T-helper 17 cell (primary cell): ENCODE data around the gene SLIT2. TPM values are rescaled to one million over a fixed set of nuclear protein-coding genes. Genes with fewer than 3 reads are reported as not detected.

Source experiments
- ATAC-seq: fragments of 150-1000 bp; cut with Tn5 transposase; 2 replicates; pipeline ENCODE4 v1.10.0; 2021; ENCODE audit warnings: mild to moderate bottlenecking, moderate library complexity
- DNase-seq, 3 donors: peaks; one replicate each; pipeline versions ENCODE4 v3.0.0 to v3.0.0-alpha.2; 2020 to 2021
- H3K9me3 ChIP-seq: one replicate; pipeline ENCODE4 v1.7.0; 2013; ENCODE audit warnings: low read length, mild to moderate bottlenecking; ENCODE audit not compliant: control insufficient read depth, poor library complexity, severe bottlenecking
- H3K27ac Mint-ChIP-seq: one replicate; pipeline ENCODE4 v1.8.0; 2022; ENCODE audit warnings: mild to moderate bottlenecking, moderate library complexity, mixed read lengths
- H3K27me3 Mint-ChIP-seq: one replicate; pipeline ENCODE4 v1.8.0; 2022; ENCODE audit warnings: mixed read lengths
- H3K36me3 Mint-ChIP-seq: one replicate; pipeline ENCODE4 v1.8.0; 2022; ENCODE audit warnings: low read depth, mixed read lengths
- H3K4me1 Mint-ChIP-seq: one replicate; pipeline ENCODE4 v1.8.0; 2022; ENCODE audit warnings: mild to moderate bottlenecking, mixed read lengths
- H3K4me3 Mint-ChIP-seq: one replicate; pipeline ENCODE4 v1.8.0; 2022; ENCODE audit warnings: mild to moderate bottlenecking, moderate library complexity, mixed read lengths
- total RNA-seq, 4 donors: library from RNA in 2 of 4; stranded (reverse) in 2 of 4; gene quantifications; one replicate each; pipeline ENCODE4 v1.2.3 and lab custom pipeline; 2022 to 2026

SLIT2 gene
- total RNA-seq, 2 donors from 2014 or later, result not detected

DNA sequence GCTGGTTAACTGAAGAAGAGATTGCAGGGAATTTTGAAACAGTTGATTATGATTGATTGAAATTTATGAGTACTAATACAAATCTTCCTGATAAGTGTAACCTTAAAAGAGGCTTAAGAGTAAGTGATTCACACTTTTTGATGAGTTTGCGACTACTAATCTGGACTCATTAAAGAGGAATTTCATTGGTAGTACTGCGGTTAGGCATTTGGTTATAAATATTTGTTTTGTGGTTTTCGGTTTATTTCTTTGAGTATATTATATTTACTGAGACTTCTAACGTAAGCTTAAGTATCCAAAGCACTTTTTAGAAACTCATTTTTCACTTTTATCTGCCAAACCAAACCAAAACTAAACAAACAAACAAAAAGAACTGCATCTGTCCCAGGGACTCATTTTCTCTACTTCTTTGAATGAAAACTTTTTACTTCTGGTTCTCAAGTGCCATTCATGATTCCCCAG lies 20.7 kb downstream of the SLIT2 start:
- Mint-ChIP-seq H3K4me1 (no peaks in the 10 kb centered on the region), H3K36me3 (no peaks in the 10 kb centered on the region), H3K4me3 (no peak overlapping the region), H3K27ac (no peak overlapping the region), H3K27me3 (no peaks in the 10 kb centered on the region)
- no peaks in the 10 kb centered on the region for H3K9me3 ChIP-seq
- no peak for DNase-seq
- ATAC-seq, result no peak

DNA sequence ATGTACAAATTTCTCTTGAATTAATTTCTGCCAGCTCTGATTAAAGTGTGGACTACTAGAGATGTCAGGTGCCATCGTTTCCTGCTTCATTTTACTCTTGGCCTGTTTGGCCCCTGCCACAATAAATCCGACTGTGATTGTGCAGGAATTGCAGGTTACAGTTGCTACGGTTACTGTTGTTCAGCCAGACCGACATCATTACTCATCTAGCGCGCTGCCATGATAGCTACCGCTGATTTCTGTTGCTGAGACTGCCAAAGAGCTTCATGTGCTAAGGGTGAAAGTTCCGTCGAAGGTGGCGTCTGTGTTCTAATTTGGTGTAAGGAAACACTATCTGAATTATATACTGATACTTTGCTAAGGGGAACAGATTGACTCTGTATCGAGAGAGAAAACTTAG lies 22.1 kb downstream of the SLIT2 start:
- Mint-ChIP-seq H3K4me3 (no peak overlapping the region), H3K4me1 (no peaks in the 10 kb centered on the region), H3K27me3 (no peaks in the 10 kb centered on the region), H3K27ac (no peak overlapping the region), H3K36me3 (no peaks in the 10 kb centered on the region)
- H3K9me3 ChIP-seq, result no peaks in the 10 kb centered on the region
- ATAC-seq (no peak), DNase-seq (no peak)

DNA sequence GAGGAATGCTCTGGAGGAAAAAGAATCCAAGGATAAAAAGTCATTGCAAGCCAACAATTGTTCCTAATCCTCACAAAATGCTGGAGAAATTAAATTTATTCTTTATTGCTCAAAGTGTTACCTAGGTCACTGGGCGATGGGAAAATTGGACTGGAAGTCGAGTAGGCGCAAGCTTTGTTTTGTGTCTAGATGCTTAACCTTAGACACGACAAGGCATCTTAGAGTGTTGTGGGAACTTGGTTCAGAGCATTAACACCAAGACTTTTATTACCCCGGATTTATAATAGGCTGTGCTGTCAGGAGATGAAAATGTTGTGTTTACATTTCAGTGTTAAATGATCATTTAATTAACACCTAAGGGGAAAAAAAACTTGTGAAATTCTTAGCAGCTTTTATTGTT lies 25.1 kb downstream of the SLIT2 start:
- Mint-ChIP-seq H3K36me3 (no peaks in the 10 kb centered on the region), H3K4me1 (no peaks in the 10 kb centered on the region)
- ATAC-seq, result no peak

DNA sequence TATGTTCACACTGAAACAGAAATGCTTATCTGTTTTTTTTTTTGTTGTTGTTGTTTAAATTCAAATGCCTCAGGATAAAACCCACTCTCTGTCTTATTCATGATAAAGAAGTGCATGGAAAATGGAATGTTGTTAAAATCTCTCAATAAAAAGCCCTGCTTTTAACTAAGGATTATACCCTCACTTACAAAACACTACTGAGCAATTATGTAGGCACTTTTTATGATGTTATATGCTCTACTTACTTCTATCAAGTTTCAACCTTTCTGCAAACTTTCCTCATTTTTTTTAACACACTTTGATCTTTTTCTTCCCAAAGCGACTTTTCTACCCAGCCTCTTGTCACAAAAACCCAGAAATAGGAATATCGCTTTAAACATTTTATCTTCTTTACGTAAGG lies 26.5 kb downstream of the SLIT2 start:
- Mint-ChIP-seq H3K4me1 (no peaks in the 10 kb centered on the region), H3K27me3 (no peaks in the 10 kb centered on the region), H3K36me3 (no peaks in the 10 kb centered on the region), H3K27ac (no peak overlapping the region), H3K4me3 (no peak overlapping the region)
- no peak for ATAC-seq
- DNase-seq, result no peak
- H3K9me3 ChIP-seq, result no peaks in the 10 kb centered on the region

More for the DNA sequence above, 25.1 kb downstream of the SLIT2 start:
- H3K27ac Mint-ChIP-seq, result no peak overlapping the region
- DNase-seq, result no peak
- H3K9me3 ChIP-seq, result no peaks in the 10 kb centered on the region
- no peak overlapping the region for H3K4me3 Mint-ChIP-seq
- H3K27me3 Mint-ChIP-seq, result no peaks in the 10 kb centered on the region

DNA sequence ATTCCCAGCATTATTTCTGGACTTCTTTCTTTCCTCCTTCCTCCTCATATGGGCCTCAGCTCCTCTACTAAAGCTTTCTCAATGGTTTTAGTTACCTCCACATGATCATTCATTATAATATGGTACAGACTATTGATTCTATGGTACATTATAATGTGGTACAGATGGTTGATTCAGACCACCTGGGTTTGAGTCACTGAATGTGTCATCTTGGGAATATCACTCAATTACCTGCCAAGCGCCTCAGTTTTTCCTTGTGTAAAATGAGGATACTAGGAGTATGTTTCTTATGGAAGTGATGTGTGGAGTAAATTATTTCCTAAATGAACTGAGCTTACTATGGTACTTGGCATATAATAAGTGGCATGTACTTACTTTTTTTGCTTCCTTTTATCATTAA lies 27.7 kb downstream of the SLIT2 start:
- Mint-ChIP-seq H3K27me3 (no peaks in the 10 kb centered on the region), H3K36me3 (no peaks in the 10 kb centered on the region), H3K27ac (no peak overlapping the region), H3K4me1 (no peaks in the 10 kb centered on the region), H3K4me3 (no peak overlapping the region)
- no peak for DNase-seq
- ATAC-seq, result no peak
- no peaks in the 10 kb centered on the region for H3K9me3 ChIP-seq

DNA sequence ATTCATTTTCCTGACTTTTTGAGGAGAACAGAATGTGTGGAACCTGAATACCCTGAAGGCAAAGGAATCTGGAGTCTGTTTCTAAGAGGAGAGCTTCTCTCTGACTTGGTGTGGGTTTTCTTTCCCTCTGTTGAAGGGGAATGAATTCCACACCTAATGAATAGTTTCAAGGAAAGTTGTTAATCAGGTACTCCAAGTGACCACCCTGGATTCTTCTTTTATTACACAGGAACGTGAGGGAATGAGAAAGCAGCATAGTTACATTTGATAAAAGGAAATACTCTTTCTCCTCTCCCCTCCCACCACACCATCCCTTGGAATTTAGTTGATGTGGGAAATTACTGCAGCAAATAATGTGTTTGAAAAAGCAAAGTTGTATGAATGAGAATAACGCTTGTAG lies 29.7 kb downstream of the SLIT2 start:
- Mint-ChIP-seq H3K36me3 (no peaks in the 10 kb centered on the region), H3K27me3 (no peaks in the 10 kb centered on the region), H3K4me3 (no peak overlapping the region), H3K4me1 (no peaks in the 10 kb centered on the region), H3K27ac (no peak overlapping the region)
- no peak for DNase-seq
- no peak for ATAC-seq
- no peaks in the 10 kb centered on the region for H3K9me3 ChIP-seq

DNA sequence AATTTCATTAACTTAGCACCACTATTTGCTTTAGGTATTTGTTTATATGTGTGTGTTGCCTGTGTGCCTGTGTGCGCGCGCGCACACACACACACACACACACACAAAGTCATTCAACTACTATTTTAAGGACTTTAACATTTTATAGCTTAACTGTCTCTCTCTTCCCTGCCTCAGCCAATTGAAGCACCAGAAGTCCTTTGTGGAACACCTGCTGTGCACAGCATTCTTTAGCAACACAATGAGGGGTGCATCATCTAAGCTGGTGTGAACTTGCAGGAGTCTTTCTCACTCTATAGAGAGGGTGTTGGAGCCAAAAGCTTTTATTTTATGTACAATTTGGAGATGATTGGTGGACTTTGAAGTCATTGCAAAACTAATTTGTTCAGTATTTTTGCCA lies 31.3 kb downstream of the SLIT2 start:
- Mint-ChIP-seq H3K4me3 (no peak overlapping the region), H3K36me3 (no peaks in the 10 kb centered on the region), H3K27ac (no peak overlapping the region), H3K27me3 (no peaks in the 10 kb centered on the region), H3K4me1 (no peaks in the 10 kb centered on the region)
- H3K9me3 ChIP-seq, result no peaks in the 10 kb centered on the region
- ATAC-seq (no peak), DNase-seq (no peak)

DNA sequence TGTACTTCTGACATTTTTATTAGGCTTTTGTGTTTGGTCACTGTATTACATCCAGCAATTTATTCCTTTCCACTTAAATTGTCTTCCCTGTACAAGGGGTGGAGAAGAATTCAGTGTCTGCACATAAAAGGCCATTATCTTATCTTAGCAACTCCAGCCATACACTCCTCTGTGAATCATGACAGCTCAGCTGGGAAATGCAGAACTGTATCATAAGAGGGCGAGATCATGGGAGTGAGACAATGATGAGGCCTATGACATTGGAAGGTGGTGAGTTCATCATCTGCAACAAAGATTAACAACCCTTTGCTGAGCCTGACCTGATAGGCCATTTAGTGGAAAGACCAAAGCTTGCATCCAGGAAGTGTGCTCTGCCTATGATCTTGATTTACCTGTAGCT lies 33.3 kb downstream of the SLIT2 start:
- H3K4me3 Mint-ChIP-seq, result no peak overlapping the region
- ATAC-seq (no peak), DNase-seq (no peak)
- no peaks in the 10 kb centered on the region for H3K4me1 Mint-ChIP-seq
- H3K27ac Mint-ChIP-seq, result no peak overlapping the region
- H3K27me3 Mint-ChIP-seq, result no peaks in the 10 kb centered on the region
- no peaks in the 10 kb centered on the region for H3K9me3 ChIP-seq
- H3K36me3 Mint-ChIP-seq, result no peaks in the 10 kb centered on the region

DNA sequence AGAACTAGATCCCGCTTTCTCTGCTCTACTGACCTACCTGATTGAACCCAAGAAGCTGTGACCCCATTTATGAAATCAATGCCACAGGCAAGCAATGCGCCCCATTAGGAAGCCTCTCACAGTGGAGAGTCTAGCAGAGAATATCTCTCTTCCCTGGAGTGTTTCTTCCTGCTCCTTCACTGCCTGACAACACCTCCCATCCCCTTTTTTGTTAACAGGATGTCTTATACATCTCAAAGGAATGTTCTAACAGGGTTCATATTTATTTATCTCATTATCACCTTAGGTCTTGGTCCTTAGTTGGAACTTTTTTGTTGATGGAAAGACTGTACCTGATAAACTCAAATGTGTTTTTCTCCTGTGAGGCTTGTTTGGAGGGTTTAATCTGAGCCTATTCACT lies 35.5 kb downstream of the SLIT2 start:
- Mint-ChIP-seq H3K4me3 (no peak overlapping the region), H3K27me3 (no peaks in the 10 kb centered on the region), H3K4me1 (no peaks in the 10 kb centered on the region), H3K36me3 (no peaks in the 10 kb centered on the region), H3K27ac (no peak overlapping the region)
- no peak for ATAC-seq
- no peaks in the 10 kb centered on the region for H3K9me3 ChIP-seq
- DNase-seq, result no peak

DNA sequence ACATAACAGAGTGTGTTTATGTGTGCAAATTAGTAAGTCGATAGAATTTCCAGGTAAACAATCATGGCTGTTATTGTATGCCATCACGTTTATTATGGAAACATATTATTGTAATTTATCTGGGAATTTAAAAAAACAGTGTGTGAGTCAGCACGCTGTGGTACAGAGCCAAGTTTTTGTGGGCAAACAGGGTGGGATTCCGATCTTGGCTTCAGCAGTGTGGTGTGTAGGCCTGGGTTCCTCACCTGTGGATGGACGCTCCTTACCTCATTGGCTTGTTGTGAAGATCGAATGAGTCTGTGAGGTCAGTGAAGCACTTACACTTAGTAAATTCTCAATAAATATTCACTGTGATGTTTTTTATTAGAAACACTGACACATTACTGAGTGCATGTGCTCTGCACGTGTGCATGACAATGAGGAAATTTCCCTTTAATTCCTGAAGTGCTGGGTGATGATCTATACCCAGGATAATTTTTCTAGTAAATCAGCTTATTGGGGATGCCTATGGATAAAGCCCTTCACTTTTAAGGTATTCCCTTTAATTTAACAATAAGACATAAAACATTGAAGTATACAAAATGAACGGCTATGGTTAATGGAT lies 36.4 kb downstream of the SLIT2 start:
- H3K36me3 Mint-ChIP-seq, result no peaks in the 10 kb centered on the region
- DNase-seq, result no peak

DNA sequence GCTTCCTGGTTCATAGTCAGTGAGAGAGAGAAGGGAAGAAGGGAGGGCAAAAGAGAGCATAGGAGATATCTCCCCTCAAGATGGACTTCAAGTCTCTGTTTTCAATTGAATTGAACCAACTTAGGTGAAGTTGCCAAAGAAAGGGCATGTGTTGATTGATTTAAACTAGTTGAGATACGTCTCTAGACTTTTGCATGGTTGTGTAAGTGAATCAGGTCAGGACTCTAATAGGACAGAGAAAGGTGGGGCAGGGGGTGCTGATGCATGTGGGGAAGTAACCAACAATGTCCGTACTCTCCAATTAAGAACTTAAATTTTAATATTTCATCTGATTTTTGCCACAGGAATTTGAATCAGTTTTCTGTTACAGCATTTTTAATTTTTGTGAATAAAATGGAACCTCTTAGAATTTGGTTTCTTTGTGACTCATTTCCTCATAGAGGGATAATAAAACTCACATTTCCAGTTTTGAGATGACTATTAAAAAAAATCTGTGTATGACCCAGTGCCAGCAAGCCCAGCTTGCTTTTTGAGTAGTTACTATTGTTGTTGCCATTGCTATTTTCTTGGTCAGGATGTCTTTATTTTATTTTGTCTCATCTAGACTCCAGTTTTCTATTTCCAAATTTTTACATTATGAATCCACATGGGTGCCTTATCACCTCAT lies 37.3 kb downstream of the SLIT2 start:
- H3K4me1 Mint-ChIP-seq, result no peaks in the 10 kb centered on the region
- no peaks in the 10 kb centered on the region for H3K9me3 ChIP-seq
- no peak overlapping the region for H3K4me3 Mint-ChIP-seq
- DNase-seq (no peak), ATAC-seq (no peak)
- H3K36me3 Mint-ChIP-seq, result no peaks in the 10 kb centered on the region
- no peak overlapping the region for H3K27ac Mint-ChIP-seq
- no peaks in the 10 kb centered on the region for H3K27me3 Mint-ChIP-seq

More for the DNA sequence above, 36.4 kb downstream of the SLIT2 start:
- Mint-ChIP-seq H3K27me3 (no peaks in the 10 kb centered on the region), H3K4me1 (no peaks in the 10 kb centered on the region), H3K27ac (no peak overlapping the region), H3K4me3 (no peak overlapping the region)
- H3K9me3 ChIP-seq, result no peaks in the 10 kb centered on the region
- ATAC-seq, result no peak

DNA sequence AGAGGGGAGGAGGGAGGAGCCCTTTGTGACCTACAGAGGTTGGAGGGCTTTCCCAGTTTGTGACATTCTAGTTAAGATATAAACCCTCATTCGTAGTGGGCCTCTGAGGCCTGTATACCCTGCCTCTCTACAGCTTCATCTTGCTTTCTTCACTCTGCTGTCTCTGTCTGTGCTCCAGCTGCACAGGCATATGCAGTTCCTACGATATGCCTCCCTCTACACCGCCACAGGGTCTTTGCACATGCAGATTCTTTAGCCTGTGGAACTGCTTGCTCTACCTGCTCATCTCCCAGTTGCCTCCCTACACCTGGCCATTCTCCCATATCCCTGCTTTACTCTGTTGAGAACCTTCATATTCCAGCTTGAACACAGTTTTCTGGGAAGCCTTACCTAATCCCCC lies 38.1 kb downstream of the SLIT2 start:
- H3K9me3 ChIP-seq, result no peaks in the 10 kb centered on the region
- DNase-seq (no peak), ATAC-seq (no peak)
- no peak overlapping the region for H3K27ac Mint-ChIP-seq
- H3K4me1 Mint-ChIP-seq, result no peaks in the 10 kb centered on the region
- no peaks in the 10 kb centered on the region for H3K27me3 Mint-ChIP-seq
- no peaks in the 10 kb centered on the region for H3K36me3 Mint-ChIP-seq
- H3K4me3 Mint-ChIP-seq, result no peak overlapping the region

DNA sequence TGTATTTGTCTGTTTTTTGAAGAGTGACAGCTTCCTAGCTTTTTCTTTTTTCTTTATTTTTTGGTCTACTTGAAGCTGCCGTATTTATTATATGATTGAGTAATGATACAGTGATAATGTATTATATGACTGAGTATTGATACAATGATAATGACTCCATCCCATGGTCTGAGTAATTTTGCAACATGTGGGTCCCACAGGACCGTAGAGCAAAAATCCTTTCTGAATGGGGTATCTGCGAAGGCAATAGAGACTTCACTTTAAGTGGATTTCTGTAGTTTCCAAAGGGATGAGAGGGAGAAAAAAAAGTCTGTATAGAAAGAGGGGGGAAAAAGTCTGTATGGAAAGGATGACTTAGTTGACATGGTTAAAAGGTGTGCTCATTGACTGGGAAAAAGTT lies 41.0 kb downstream of the SLIT2 start:
- H3K36me3 Mint-ChIP-seq, result no peaks in the 10 kb centered on the region
- H3K27ac Mint-ChIP-seq, result no peak overlapping the region
- no peaks in the 10 kb centered on the region for H3K9me3 ChIP-seq
- H3K27me3 Mint-ChIP-seq, result no peaks in the 10 kb centered on the region
- H3K4me3 Mint-ChIP-seq, result no peak overlapping the region
- DNase-seq (no peak), ATAC-seq (no peak)
- no peaks in the 10 kb centered on the region for H3K4me1 Mint-ChIP-seq

DNA sequence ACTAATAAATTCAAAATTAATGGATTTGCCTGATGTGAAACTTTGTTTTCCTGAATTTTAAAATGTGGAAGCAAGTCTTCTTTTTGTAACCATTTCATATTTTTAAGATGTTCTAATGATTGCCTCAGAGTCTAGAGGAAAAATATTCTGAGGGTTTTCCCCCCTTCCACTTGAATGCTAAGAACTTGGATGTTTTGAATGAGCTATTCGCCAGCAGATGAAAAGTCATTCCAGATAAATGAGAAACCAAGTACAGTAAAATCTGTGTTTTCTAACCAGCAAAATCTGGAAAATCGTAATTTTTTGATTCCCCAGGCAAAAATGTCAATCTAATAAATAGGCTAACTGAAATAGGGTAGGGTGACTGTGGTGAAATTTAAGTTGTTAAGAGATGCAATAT lies 45.6 kb downstream of the SLIT2 start:
- no peaks in the 10 kb centered on the region for H3K9me3 ChIP-seq
- ATAC-seq (no peak), DNase-seq (no peak)
- Mint-ChIP-seq H3K27ac (no peak overlapping the region), H3K27me3 (no peaks in the 10 kb centered on the region), H3K4me3 (no peak overlapping the region), H3K4me1 (no peaks in the 10 kb centered on the region), H3K36me3 (no peaks in the 10 kb centered on the region)
